K562 (cell line): ENCODE data around the gene ASNS. TPM values are rescaled to one million over a fixed set of nuclear protein-coding genes. Genes with fewer than 3 reads are reported as not detected.

Source experiments
- ATAC-seq: fragments of 200-7000 bp; cut with Tn5 transposase; 3 replicates; pipeline ENCODE4 v1.9.1; 2020; ENCODE audit warnings: moderate library complexity
- BruUV-seq: library from RNA; stranded (reverse); fragments of 400-500 nt; replicated peaks from 2 replicates; lab custom pipeline; 2021; lab: Mats Ljungman, UMichigan
- CTCF ChIA-PET: fragments of 300-600 bp; formaldehyde crosslinking; extraction: SDS; loops from one replicate; lab custom pipeline; 2021; ENCODE audit warnings: low intra/inter-chr PET ratio; lab: Yijun Ruan, JAX
- POLR2A ChIA-PET: fragments of 300-600, 350-650 bp; sonication (Branson Sonifier 250); formaldehyde crosslinking; extraction: SDS; loops from one replicate; lab custom pipeline; 2021; ENCODE audit warnings: antibody characterized with exemption, inconsistent platforms; lab: Yijun Ruan, JAX
- DNase-seq, 4 experiments: peaks; one replicate each; pipeline versions ENCODE4 v3.0.0 to v3.0.0-alpha.2; 2011 to 2018; ENCODE audit warnings: low spot score in 3 of 4, mixed read lengths in 3 of 4; ENCODE audit errors: extremely low read depth in 1 of 4
- FAIRE-seq: peaks from 2 replicates; lab custom pipeline; 2011; peaks lifted over from hg19 to GRCh38; lab: Jason Lieb, UNC
- H2AFZ ChIP-seq: 2 replicates; pipeline ENCODE4 v1.6.0; 2011; ENCODE audit warnings: low read depth, low read length, control low read depth, inconsistent platforms
- H3K27ac ChIP-seq: fragments of 200-600 bp; 3 replicates; pipeline ENCODE4 v1.8.0; 2011; ENCODE audit warnings: low read depth, mild to moderate bottlenecking, control low read depth, inconsistent platforms, low read length, moderate library complexity, mixed read lengths; ENCODE audit errors: extremely low read depth
- H3K27me3 ChIP-seq, 2 experiments: fragments of 300-600 bp in 1 of 2; 2 replicates in 1 of 2; 3 replicates in 1 of 2; pipeline versions ENCODE4 v1.6.0 to v1.8.0; 2011; ENCODE audit warnings: inconsistent platforms in 2 of 2, low read length in 2 of 2, mild to moderate bottlenecking in 1 of 2, mixed read lengths in 1 of 2, moderate library complexity in 1 of 2; ENCODE audit not compliant: control insufficient read depth in 2 of 2, insufficient read depth in 2 of 2
- H3K36me3 ChIP-seq: fragments of 300-600 bp; 3 replicates; pipeline ENCODE4 v1.8.0; 2011; ENCODE audit warnings: mild to moderate bottlenecking, low read length, inconsistent platforms; ENCODE audit not compliant: control insufficient read depth, insufficient read depth
- H3K4me1 ChIP-seq, 2 experiments: fragments of 200-600 bp in 1 of 2; replicated peaks in 1 of 2; 2 replicates in 1 of 2; 3 replicates in 1 of 2; pipeline versions ENCODE4 v1.5.1 to v1.8.0; 2011; ENCODE audit warnings: inconsistent platforms in 2 of 2, low read length in 2 of 2, mild to moderate bottlenecking in 1 of 2, mixed read lengths in 1 of 2, moderate library complexity in 1 of 2; ENCODE audit not compliant: control insufficient read depth in 2 of 2, insufficient read depth in 2 of 2
- H3K4me2 ChIP-seq: 2 replicates; pipeline ENCODE4 v1.6.1; 2011; ENCODE audit warnings: low read length, control low read depth, inconsistent platforms, mixed read lengths; ENCODE audit not compliant: insufficient read depth
- H3K4me3 ChIP-seq: fragments of 200-600 bp; sonication (generic), shearing (Covaris generic); 2 replicates; pipeline ENCODE4 v1.5.1; 2016; ENCODE audit warnings: control low read depth, inconsistent platforms
- H3K79me2 ChIP-seq: fragments of 200-600 bp; 3 replicates; pipeline ENCODE4 v1.8.0; 2011; ENCODE audit warnings: low read length, inconsistent platforms; ENCODE audit not compliant: control insufficient read depth, insufficient read depth
- H3K9ac ChIP-seq, 2 experiments: 2 replicates each; pipeline versions ENCODE4 v1.6.0 to v1.6.1; 2011; ENCODE audit warnings: low read depth in 2 of 2, low read length in 2 of 2, control low read depth in 1 of 2, inconsistent platforms in 1 of 2, mild to moderate bottlenecking in 1 of 2, mixed read lengths in 1 of 2; ENCODE audit not compliant: insufficient read depth in 1 of 2
- H3K9me1 ChIP-seq: one replicate; pipeline ENCODE4 v1.6.0; 2011; ENCODE audit warnings: inconsistent platforms, mild to moderate bottlenecking, low read length, moderate library complexity; ENCODE audit not compliant: control insufficient read depth, insufficient read depth
- H3K9me3 ChIP-seq: replicated peaks from 2 replicates; pipeline ENCODE4 v1.5.1; 2011; ENCODE audit warnings: low read depth, low read length, inconsistent platforms; ENCODE audit not compliant: control insufficient read depth, insufficient read depth
- H4K20me1 ChIP-seq: replicated peaks from 2 replicates; pipeline ENCODE4 v1.6.1; 2011; ENCODE audit warnings: low read length, inconsistent platforms, mixed read lengths; ENCODE audit not compliant: control insufficient read depth, insufficient read depth
- BRF2 ChIP-seq: IDR thresholded peaks from 3 replicates; pipeline ENCODE4 v1.6.1; 2011; ENCODE audit warnings: borderline replicate concordance, mild to moderate bottlenecking; ENCODE audit not compliant: insufficient read length, insufficient read depth
- CBX5 ChIP-seq: IDR thresholded peaks from 2 replicates; pipeline ENCODE4 v1.6.1; 2014; ENCODE audit warnings: low read depth, borderline replicate concordance
- GATAD2A ChIP-seq: fragments of 450-650 bp; IDR thresholded peaks from 2 replicates; pipeline ENCODE4 v1.6.1; 2017
- RBM25 ChIP-seq: fragments of 200-400 bp; formaldehyde crosslinking; IDR thresholded peaks from 2 replicates; pipeline ENCODE4 v1.6.1; 2018; ENCODE audit warnings: low read length, low read depth, moderate library complexity; ENCODE audit not compliant: severe bottlenecking
- ZNF121 ChIP-seq: sonication (generic); formaldehyde crosslinking; conservative IDR thresholded peaks from 2 replicates; pipeline ENCODE4 v1.8.0; 2022; ENCODE audit warnings: missing genetic modification reagents
- ZNF311 ChIP-seq: fragments of 250-450 bp; sonication (Bioruptor Pico); IDR thresholded peaks from 2 replicates; pipeline ENCODE4 v1.4.0; 2020; ENCODE audit warnings: mild to moderate bottlenecking, moderate library complexity
- WGBS: fragments of 100-300 bp; shearing (Covaris generic); methylation state at CpG from one replicate; pipeline ENCODE4 v1.1.6; 2016; ENCODE audit warnings: low coverage, mixed read lengths; ENCODE audit not compliant: insufficient coverage; ENCODE audit errors: missing lambda C conversion rate; 5-methylcytosine and 5-hydroxymethylcytosine counted together
- in situ Hi-C: fragments of 300-500 bp; cut with MboI; formaldehyde crosslinking; loops from 4 replicates; pipeline ENCODE4 v1.15.0; 2018; ENCODE audit warnings: inconsistent platforms, mixed read lengths
- intact Hi-C: fragments of 100-400 bp; cut with micrococcal nuclease; formaldehyde crosslinking; loops from 2 replicates; pipeline ENCODE4 v1.14.2; 2022
- polyA plus RNA-seq, 8 experiments: library from polyadenylated mRNA; depleted of rRNA in 4 of 8; stranded (reverse) in 5 of 8; unstranded in 3 of 8; fragments of >200 nt; fragmentation: Nextera tagmentation in 2 of 8; fragmentation: Illumina TruSeq in 1 of 8; extraction: Ambion mirVana in 2 of 8; extraction: Trizol in 1 of 8; gene quantifications; 2 replicates each; pipeline versions ENCODE4 v1.2.1 to v1.2.3, GENCODE V29; 2011 to 2014; ENCODE audit warnings: inconsistent platforms in 1 of 8, missing spikeins in 1 of 8
- total RNA-seq, 7 experiments: library from RNA; depleted of rRNA in 6 of 7; stranded (reverse); fragments of >200 nt in 6 of 7; fragmentation: Illumina TruSeq in 2 of 7; extraction: Trizol in 2 of 7; gene quantifications; 2 replicates each; pipeline versions ENCODE4 v1.2.1 to v1.2.3, GENCODE V29; 2011 to 2021; ENCODE audit warnings: low replicate concordance in 1 of 7

ASNS gene
- total and polyA plus RNA-seq, 9 of the 15 experiments (the other 6 are each of a cell fraction or from before 2014, with no cell fraction given) = 42.1 to 354 (median 215) TPM

GRCh38 chr7:97857544-97857943, 14.7 kb downstream of the ASNS start:
- no peak for FAIRE-seq
- Histone ChIP-seq H3K9me3 (no peaks in the 10 kb centered on the region), H3K27ac (no peak overlapping the region)
- TF ChIP-seq BRF2 = no peak
- peak; percentile 79 for TF ChIP-seq ZNF121
- TF ChIP-seq ZNF311 (CRISPR knock-in tag) = no peak
- peak; percentile 32 for TF ChIP-seq RBM25
- TF ChIP-seq GATAD2A = no peak
- TF ChIP-seq CBX5 = no peak
- TF ChIP-seq, all 486 proteins: peak for 2
- CTCF ChIA-PET = interaction anchor here (0.6 kb wide), 1 partner anchor 12 kb away, joined by 3 read pairs; no protein-coding TSS in a partner anchor
- no peak overlapping the region for H2AFZ ChIP-seq
- ATAC-seq (no peak), DNase-seq (no peak)
- BruUV-seq = no TSS peak
- H3K79me2 ChIP-seq = no peaks in the 10 kb centered on the region; the same call in 2 of the 3 replicates
- peaks cover 81% of the 10 kb centered on the region for H3K36me3 ChIP-seq
- H3K4me3 ChIP-seq = no peak overlapping the region
- H3K9ac ChIP-seq = no peak overlapping the region
- no peaks in the 10 kb centered on the region for H3K4me1 ChIP-seq
- in situ Hi-C loops (no loop called here), intact Hi-C loops (no loop called here)
- 70% methylated on average over 3 of the region's 5 CpGs for WGBS
- POLR2A ChIA-PET = no interaction called here
- no peak overlapping the region for H3K4me2 ChIP-seq
- H3K27me3 ChIP-seq = no peaks in the 10 kb centered on the region
- H3K9me1 ChIP-seq = no peaks in the 10 kb centered on the region
- H4K20me1 ChIP-seq = no peaks in the 10 kb centered on the region
